Body of pancreas (tissue), 4 donors: ENCODE data around the gene MUC5B.

Source experiments
- CTCF ChIP-seq, 7 experiments: fragments of 450-650 bp in 4 of 7; fragments of 200-600 bp in 3 of 7; sonication (generic) in 3 of 7; IDR thresholded peaks; one replicate each; pipeline ENCODE4 v1.5.1; 2016 to 2019; ENCODE audit warnings: antibody characterized with exemption in 7 of 7
- POLR2A ChIP-seq, 3 donors: fragments of 450-650 bp; IDR thresholded peaks; one replicate each; pipeline ENCODE4 v1.6.1; 2016; ENCODE audit warnings: antibody characterized with exemption in 3 of 3, mild to moderate bottlenecking in 2 of 3

- TF ChIP-seq CTCF (IDR thresholded peaks at IDR 0.05) (no peak), POLR2A (IDR thresholded peaks at IDR 0.05) (no peak)
These were observed 63.0 kb downstream of the MUC5B start for GRCh38 chr11:1285876-1286275.
